ENCODE data around the gene PHKG2. TPM values are rescaled to one million over a fixed set of nuclear protein-coding genes. Genes with fewer than 3 reads are reported as not detected.
A peak's percentile ranks its signal among the peaks of the same experiment; 100 is the strongest.

PHKG2 gene
- total RNA-seq, 1 experiment from 2014 or later, result 35.3 TPM

DNA sequence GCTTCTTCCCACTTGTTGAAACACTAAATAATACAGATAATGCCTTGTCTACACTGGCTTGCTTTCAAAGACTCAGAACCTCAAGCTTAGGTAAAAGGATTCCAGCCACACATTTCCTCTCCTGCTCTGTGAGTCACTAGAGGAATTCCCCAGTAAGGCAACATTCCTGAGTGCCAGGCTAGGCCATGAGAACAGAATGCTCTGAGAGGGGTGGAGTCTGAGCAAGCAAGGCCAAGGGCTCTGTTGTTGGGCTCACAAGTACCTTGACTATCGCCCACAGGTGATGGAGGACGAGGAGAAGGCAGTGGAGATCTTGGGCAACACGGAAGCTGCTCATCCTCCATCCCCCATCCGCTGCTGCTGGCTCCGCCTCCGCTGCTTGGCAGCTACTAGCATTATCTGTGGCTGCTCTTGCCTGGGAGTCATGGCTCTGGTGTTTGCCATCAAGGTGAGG is 6.7 kb upstream of the PHKG2 start:
- BruUV-seq (replicated peaks), result no TSS peak

GRCh38 chr16:30743716-30744115 is 4.5 kb upstream of the PHKG2 start:
- CTCF ChIA-PET, result no interaction called here
- DNase-seq (ENCODE audit: low spot score), result no peak
- Histone ChIP-seq H3K36me3 (ENCODE audit: insufficient read depth, low read length, poor library complexity, severe bottlenecking) (peaks cover 31% of the 10 kb centered on the region), H3K4me3 (ENCODE audit: low read depth, low read length, poor library complexity, severe bottlenecking) (no peak overlapping the region), H3K4me1 (ENCODE audit: insufficient read depth, low read length, poor library complexity, severe bottlenecking) (no peaks in the 10 kb centered on the region), H3K27ac (ENCODE audit: low read depth, low read length, poor library complexity, severe bottlenecking) (no peak overlapping the region), H3K9me3 (ENCODE audit: low read depth, low read length, poor library complexity, severe bottlenecking) (no peaks in the 10 kb centered on the region), H3K27me3 (replicated peaks; ENCODE audit: insufficient read depth, low read depth, low read length, poor library complexity) (no peaks in the 10 kb centered on the region)
- POLR2A ChIA-PET (ENCODE audit: low non-redundant PET), result interaction anchor here (0.7 kb wide), 1 partner anchor 195 kb away, joined by 4 read pairs; no protein-coding TSS in a partner anchor
- TF ChIP-seq, protein P1, sequence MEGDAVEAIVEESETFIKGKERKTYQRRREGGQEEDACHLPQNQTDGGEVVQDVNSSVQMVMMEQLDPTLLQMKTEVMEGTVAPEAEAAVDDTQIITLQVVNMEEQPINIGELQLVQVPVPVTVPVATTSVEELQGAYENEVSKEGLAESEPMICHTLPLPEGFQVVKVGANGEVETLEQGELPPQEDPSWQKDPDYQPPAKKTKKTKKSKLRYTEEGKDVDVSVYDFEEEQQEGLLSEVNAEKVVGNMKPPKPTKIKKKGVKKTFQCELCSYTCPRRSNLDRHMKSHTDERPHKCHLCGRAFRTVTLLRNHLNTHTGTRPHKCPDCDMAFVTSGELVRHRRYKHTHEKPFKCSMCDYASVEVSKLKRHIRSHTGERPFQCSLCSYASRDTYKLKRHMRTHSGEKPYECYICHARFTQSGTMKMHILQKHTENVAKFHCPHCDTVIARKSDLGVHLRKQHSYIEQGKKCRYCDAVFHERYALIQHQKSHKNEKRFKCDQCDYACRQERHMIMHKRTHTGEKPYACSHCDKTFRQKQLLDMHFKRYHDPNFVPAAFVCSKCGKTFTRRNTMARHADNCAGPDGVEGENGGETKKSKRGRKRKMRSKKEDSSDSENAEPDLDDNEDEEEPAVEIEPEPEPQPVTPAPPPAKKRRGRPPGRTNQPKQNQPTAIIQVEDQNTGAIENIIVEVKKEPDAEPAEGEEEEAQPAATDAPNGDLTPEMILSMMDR (conservative IDR thresholded peaks at IDR 0.05; ENCODE audit: low read depth, low read length), result no peak
- TF ChIP-seq EZH2 (IDR thresholded peaks at IDR 0.05; ENCODE audit: borderline replicate concordance, low read depth, low read length, poor library complexity, severe bottlenecking), result no peak
- intact Hi-C loops (cut with micrococcal nuclease; ENCODE audit: unreplicated experiment), result no loop called here
- BruUV-seq (replicated peaks), result no TSS peak

More for the DNA sequence above, 6.7 kb upstream of the PHKG2 start:
- no peaks in the 10 kb centered on the region for H3K9me3 ChIP-seq (ENCODE audit: low read depth, low read length, poor library complexity, severe bottlenecking)
- H3K4me3 ChIP-seq (ENCODE audit: low read depth, low read length, poor library complexity, severe bottlenecking), result no peak overlapping the region
- H3K4me1 ChIP-seq (ENCODE audit: insufficient read depth, low read length, poor library complexity, severe bottlenecking), result no peaks in the 10 kb centered on the region
- H3K27me3 ChIP-seq (replicated peaks; ENCODE audit: insufficient read depth, low read depth, low read length, poor library complexity), result no peaks in the 10 kb centered on the region
- ChIA-PET POLR2A (ENCODE audit: low non-redundant PET) (no interaction called here), CTCF (no interaction called here)
- DNase-seq (ENCODE audit: low spot score), result peak; percentile 25
- peaks cover 54% of the 10 kb centered on the region for H3K36me3 ChIP-seq (ENCODE audit: insufficient read depth, low read length, poor library complexity, severe bottlenecking)
- TF ChIP-seq, protein P1 (conservative IDR thresholded peaks at IDR 0.05; ENCODE audit: low read depth, low read length), result no peak
- TF ChIP-seq EZH2 (IDR thresholded peaks at IDR 0.05; ENCODE audit: borderline replicate concordance, low read depth, low read length, poor library complexity, severe bottlenecking), result no peak
- no peak overlapping the region for H3K27ac ChIP-seq (ENCODE audit: low read depth, low read length, poor library complexity, severe bottlenecking)
- intact Hi-C loops (cut with micrococcal nuclease; ENCODE audit: unreplicated experiment), result no loop called here

DNA sequence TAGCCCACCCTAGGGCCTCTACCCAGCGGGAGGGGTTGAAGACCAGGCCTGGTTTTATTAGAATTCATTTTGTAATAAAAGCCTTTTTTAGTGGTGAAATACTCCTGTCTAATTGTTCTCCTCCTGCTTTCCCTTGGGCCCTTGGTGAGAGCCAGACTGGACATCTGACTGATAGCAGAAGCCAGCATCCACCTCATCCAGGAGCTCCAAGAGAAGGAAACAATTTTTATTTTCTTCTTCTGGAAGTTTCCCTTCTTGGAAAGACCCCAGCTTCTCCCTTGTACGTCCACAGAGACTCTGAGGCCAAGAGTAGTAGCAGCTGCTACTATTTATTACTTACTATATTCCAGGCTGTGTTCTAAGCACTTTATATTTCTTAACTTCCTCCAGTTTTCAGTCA is 4.0 kb upstream of the PHKG2 start:
- DNase-seq (ENCODE audit: low spot score), result no peak
- ChIA-PET CTCF (no interaction called here), POLR2A (ENCODE audit: low non-redundant PET) (interaction anchor here (0.7 kb wide), 1 partner anchor 195 kb away, joined by 4 read pairs; no protein-coding TSS in a partner anchor)
- Histone ChIP-seq H3K27ac (ENCODE audit: low read depth, low read length, poor library complexity, severe bottlenecking) (no peak overlapping the region), H3K27me3 (replicated peaks; ENCODE audit: insufficient read depth, low read depth, low read length, poor library complexity) (no peaks in the 10 kb centered on the region), H3K4me3 (ENCODE audit: low read depth, low read length, poor library complexity, severe bottlenecking) (no peak overlapping the region), H3K36me3 (ENCODE audit: insufficient read depth, low read length, poor library complexity, severe bottlenecking) (peaks cover 27% of the 10 kb centered on the region), H3K9me3 (ENCODE audit: low read depth, low read length, poor library complexity, severe bottlenecking) (no peaks in the 10 kb centered on the region), H3K4me1 (ENCODE audit: insufficient read depth, low read length, poor library complexity, severe bottlenecking) (no peaks in the 10 kb centered on the region)
- no peak for TF ChIP-seq EZH2 (IDR thresholded peaks at IDR 0.05; ENCODE audit: borderline replicate concordance, low read depth, low read length, poor library complexity, severe bottlenecking)
- TF ChIP-seq, protein P1 (conservative IDR thresholded peaks at IDR 0.05; ENCODE audit: low read depth, low read length), result no peak
- intact Hi-C loops (cut with micrococcal nuclease; ENCODE audit: unreplicated experiment), result no loop called here
- no TSS peak for BruUV-seq (replicated peaks)
